DOHH2 (cell line): ENCODE results near the gene RNPEPL1.

Source experiments
- H3F3A ChIP-seq: fragments of 200-600 bp; sonication (generic), shearing (Covaris generic); 2 replicates; pipeline ENCODE4 v1.6.0; 2016; ENCODE audit warnings: antibody characterized with exemption, mild to moderate bottlenecking; ENCODE audit not compliant: control insufficient read depth, insufficient read depth
- H3K27ac ChIP-seq: fragments of 200-600 bp; sonication (generic); 2 replicates; pipeline ENCODE4 v1.5.1; 2014; ENCODE audit warnings: low read depth, mild to moderate bottlenecking, low read length, moderate library complexity
- H3K27me3 ChIP-seq: fragments of 200-600 bp; sonication (generic); 2 replicates; pipeline ENCODE4 v1.6.1; 2014; ENCODE audit warnings: mild to moderate bottlenecking, low read length, mixed read lengths; ENCODE audit not compliant: control insufficient read depth
- H3K36me3 ChIP-seq: fragments of 200-600 bp; sonication (generic); 2 replicates; pipeline ENCODE4 v1.6.1; 2014; ENCODE audit warnings: mild to moderate bottlenecking, low read length, moderate library complexity, mixed read lengths; ENCODE audit not compliant: control insufficient read depth
- H3K4me1 ChIP-seq: fragments of 200-600 bp; sonication (generic); 2 replicates; pipeline ENCODE4 v1.6.1; 2014; ENCODE audit warnings: mild to moderate bottlenecking, low read length, mixed read lengths; ENCODE audit not compliant: control insufficient read depth
- H3K4me2 ChIP-seq: fragments of 200-600 bp; sonication (generic); 2 replicates; pipeline ENCODE4 v1.6.0; 2014; ENCODE audit warnings: mild to moderate bottlenecking, low read length, moderate library complexity
- H3K4me3 ChIP-seq: fragments of 200-600 bp; sonication (generic); 2 replicates; pipeline ENCODE4 v1.5.1; 2014; ENCODE audit warnings: mild to moderate bottlenecking, low read length, mixed read lengths
- H3K79me2 ChIP-seq: fragments of 200-600 bp; sonication (generic); 2 replicates; pipeline ENCODE4 v1.6.1; 2014; ENCODE audit warnings: mild to moderate bottlenecking, low read length, mixed read lengths; ENCODE audit not compliant: control insufficient read depth
- H3K9me2 ChIP-seq: fragments of 200-600 bp; sonication (generic); replicated peaks from 2 replicates; pipeline ENCODE4 v1.6.1; 2014; ENCODE audit warnings: mild to moderate bottlenecking, low read length, mixed read lengths; ENCODE audit not compliant: control insufficient read depth
- H3K9me3 ChIP-seq: fragments of 200-600 bp; sonication (generic); 2 replicates; pipeline ENCODE4 v1.6.1; 2014; ENCODE audit warnings: antibody characterized with exemption, low read length, mixed read lengths; ENCODE audit not compliant: control insufficient read depth, insufficient read depth
- H4K20me1 ChIP-seq: fragments of 200-600 bp; sonication (generic); 2 replicates; pipeline ENCODE4 v1.6.0; 2014; ENCODE audit warnings: low read depth, mild to moderate bottlenecking, antibody characterized with exemption, low read length, moderate library complexity; ENCODE audit not compliant: control insufficient read depth, insufficient read depth
- EZH2phosphoT487 ChIP-seq: fragments of 200-600 bp; sonication (generic); IDR thresholded peaks from 2 replicates; pipeline ENCODE4 v1.6.1; 2017; ENCODE audit warnings: borderline replicate concordance, mild to moderate bottlenecking, antibody characterized with exemption, low read length, moderate library complexity, mixed read lengths
- TF ChIP-seq, protein P1 (sequence below): fragments of 200-600 bp; sonication (generic); IDR thresholded peaks from one replicate; pipeline ENCODE4 v1.5.1; 2014; ENCODE audit warnings: antibody characterized with exemption, mild to moderate bottlenecking, low read depth, low read length; ENCODE audit not compliant: poor library complexity, severe bottlenecking

The RNPEPL1 gene

DNA sequence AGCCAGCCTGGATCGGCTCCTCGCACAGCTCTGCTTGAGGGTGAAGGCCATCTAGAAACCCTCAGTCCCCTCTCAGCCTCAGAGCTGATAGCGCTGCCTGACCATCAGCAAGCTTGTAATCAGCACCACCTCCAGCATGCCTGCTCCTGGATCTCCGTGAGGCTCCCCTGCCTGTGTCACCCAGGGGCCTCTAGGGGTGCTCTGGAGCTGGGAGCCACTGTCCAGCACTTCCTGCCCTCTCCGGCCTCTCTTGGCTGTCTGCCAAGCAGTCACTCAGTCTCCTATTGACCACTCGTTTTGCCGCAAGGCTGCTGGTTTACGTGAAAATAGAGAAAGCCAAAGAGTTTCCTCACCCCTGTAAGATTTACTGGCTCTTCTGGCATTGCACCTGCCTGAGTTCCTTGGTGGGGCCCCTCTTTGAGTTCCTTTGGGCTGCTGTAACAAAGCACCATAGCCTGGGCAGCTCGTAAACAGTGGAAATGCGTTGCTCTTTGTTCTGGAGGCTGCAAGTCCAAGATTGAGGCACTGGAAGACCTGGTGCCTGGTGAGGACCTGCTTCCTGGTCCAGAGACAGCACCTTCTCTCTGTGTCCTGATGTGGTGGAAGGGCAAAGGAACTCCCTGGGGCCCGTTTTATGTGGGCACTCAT, 36.1 kb downstream of the RNPEPL1 start:
- TF ChIP-seq, protein P1, sequence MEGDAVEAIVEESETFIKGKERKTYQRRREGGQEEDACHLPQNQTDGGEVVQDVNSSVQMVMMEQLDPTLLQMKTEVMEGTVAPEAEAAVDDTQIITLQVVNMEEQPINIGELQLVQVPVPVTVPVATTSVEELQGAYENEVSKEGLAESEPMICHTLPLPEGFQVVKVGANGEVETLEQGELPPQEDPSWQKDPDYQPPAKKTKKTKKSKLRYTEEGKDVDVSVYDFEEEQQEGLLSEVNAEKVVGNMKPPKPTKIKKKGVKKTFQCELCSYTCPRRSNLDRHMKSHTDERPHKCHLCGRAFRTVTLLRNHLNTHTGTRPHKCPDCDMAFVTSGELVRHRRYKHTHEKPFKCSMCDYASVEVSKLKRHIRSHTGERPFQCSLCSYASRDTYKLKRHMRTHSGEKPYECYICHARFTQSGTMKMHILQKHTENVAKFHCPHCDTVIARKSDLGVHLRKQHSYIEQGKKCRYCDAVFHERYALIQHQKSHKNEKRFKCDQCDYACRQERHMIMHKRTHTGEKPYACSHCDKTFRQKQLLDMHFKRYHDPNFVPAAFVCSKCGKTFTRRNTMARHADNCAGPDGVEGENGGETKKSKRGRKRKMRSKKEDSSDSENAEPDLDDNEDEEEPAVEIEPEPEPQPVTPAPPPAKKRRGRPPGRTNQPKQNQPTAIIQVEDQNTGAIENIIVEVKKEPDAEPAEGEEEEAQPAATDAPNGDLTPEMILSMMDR, result peak; percentile 47
- no peak for TF ChIP-seq EZH2phosphoT487
- no peaks in the 10 kb centered on the region for H3K9me2 ChIP-seq
- H3K9me3 ChIP-seq, result no peaks in the 10 kb centered on the region
- H3K4me2 ChIP-seq, result no peak overlapping the region
- no peaks in the 10 kb centered on the region; the same call in 1 of the 2 replicates for H3K36me3 ChIP-seq
- no peaks in the 10 kb centered on the region for H3K4me1 ChIP-seq
- H3K27me3 ChIP-seq, result no peaks in the 10 kb centered on the region
- H3K27ac ChIP-seq, result no peak overlapping the region
- no peaks in the 10 kb centered on the region for H3K79me2 ChIP-seq
- H3K4me3 ChIP-seq, result no peak overlapping the region
- no peaks in the 10 kb centered on the region for H3F3A ChIP-seq
- H4K20me1 ChIP-seq, result no peaks in the 10 kb centered on the region

DNA sequence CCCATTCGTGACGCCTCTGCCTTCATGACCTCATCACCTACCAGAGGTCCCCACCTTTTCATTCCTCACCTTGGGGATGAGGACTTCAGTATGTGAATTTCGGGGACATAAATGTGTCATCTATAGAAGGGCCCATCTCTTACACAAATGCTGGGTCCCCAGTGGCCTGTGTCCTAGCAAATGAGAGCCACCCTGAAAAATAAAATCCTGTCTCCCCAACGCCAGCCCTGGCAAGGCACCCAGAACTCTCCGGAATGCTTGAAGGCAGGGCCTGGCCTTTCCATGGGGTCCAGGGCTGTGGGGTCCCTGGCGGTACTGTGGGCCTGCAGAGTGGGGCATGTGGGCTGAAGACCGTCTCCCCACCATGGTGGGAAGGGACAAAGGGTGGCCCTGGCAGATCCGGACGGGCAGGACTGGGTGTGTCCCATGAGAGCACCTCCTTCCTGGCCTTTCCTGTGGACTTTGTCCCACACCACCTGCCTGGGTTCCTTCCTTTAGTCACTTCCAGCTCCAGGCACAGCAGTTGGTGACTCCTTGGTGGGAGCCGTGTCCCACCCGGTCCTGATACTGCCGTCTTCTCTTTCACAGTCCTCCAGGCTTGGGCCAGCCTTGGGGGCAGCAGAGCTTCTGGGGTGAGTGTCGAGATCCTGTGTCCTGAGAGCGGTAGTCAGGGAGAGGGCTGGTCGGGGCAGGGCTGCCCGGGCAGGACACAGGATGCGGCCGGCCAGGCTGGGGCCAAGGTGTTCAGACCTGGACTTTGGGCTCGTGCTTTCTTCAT, 36.8 kb downstream of the RNPEPL1 start:
- Histone ChIP-seq H3K4me1 (no peaks in the 10 kb centered on the region), H3F3A (no peaks in the 10 kb centered on the region), H4K20me1 (no peaks in the 10 kb centered on the region), H3K27ac (no peak overlapping the region), H3K36me3 (no peaks in the 10 kb centered on the region; the same call in 1 of the 2 replicates), H3K4me2 (no peak overlapping the region), H3K9me2 (no peaks in the 10 kb centered on the region), H3K4me3 (no peak overlapping the region), H3K9me3 (no peaks in the 10 kb centered on the region), H3K79me2 (no peaks in the 10 kb centered on the region), H3K27me3 (no peaks in the 10 kb centered on the region)
- no peak for TF ChIP-seq EZH2phosphoT487
- TF ChIP-seq, protein P1, result no peak

DNA sequence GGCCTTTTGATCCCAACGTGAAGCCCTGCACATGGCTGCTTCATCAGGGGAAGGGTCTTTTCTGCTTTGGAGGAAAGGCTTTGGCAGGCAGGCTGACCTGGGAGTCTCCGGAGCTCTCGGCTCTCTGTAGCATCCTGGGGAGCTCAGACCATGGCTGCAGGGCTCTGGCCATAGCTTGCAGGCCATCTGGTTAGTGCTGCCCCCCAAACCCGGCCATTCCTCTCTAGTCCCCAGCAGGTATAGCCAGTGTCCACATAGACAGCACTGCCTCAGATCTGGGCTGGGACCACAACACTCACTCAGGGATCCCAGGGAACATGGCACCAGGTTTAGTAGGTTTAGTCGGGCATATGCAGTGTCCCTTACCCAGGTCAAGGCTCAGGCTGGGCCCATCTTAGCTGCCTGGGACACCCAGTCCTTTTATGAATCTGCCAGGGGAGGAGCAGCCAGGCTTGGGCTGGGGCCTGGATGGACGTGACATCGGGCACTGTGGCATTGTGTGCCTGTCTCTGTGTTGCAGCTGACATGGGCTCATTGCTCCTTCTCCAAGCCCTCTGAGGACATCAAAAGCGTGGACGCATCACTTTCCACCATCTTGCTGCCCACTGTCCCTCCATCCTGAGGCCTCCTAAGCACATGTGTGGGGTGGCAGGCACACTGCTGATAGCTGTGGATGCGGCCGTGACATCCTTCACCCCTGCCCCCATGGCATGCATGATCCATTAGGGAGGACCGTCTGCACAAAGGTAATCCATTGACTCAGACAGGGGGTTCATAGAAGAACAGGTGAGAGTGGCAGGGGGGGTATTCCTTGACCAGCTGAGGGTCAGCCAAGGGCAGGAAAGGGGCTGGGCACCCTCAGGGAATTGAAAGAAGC, 37.8 kb downstream of the RNPEPL1 start:
- Histone ChIP-seq H3K4me2 (no peak overlapping the region), H3K27me3 (no peaks in the 10 kb centered on the region), H3K9me3 (no peaks in the 10 kb centered on the region)

More for the DNA sequence above, 37.8 kb downstream of the RNPEPL1 start:
- no peaks in the 10 kb centered on the region for H4K20me1 ChIP-seq
- no peaks in the 10 kb centered on the region for H3K36me3 ChIP-seq
- H3K9me2 ChIP-seq, result no peaks in the 10 kb centered on the region
- H3K4me1 ChIP-seq, result no peaks in the 10 kb centered on the region
- TF ChIP-seq, protein P1, result no peak
- TF ChIP-seq EZH2phosphoT487, result no peak
- no peaks in the 10 kb centered on the region for H3F3A ChIP-seq
- H3K27ac ChIP-seq, result no peak overlapping the region
- H3K4me3 ChIP-seq, result no peak overlapping the region
- H3K79me2 ChIP-seq, result no peaks in the 10 kb centered on the region
